Measurements from ENCODE around the gene HOXB2.

Gene HOXB2

DNA sequence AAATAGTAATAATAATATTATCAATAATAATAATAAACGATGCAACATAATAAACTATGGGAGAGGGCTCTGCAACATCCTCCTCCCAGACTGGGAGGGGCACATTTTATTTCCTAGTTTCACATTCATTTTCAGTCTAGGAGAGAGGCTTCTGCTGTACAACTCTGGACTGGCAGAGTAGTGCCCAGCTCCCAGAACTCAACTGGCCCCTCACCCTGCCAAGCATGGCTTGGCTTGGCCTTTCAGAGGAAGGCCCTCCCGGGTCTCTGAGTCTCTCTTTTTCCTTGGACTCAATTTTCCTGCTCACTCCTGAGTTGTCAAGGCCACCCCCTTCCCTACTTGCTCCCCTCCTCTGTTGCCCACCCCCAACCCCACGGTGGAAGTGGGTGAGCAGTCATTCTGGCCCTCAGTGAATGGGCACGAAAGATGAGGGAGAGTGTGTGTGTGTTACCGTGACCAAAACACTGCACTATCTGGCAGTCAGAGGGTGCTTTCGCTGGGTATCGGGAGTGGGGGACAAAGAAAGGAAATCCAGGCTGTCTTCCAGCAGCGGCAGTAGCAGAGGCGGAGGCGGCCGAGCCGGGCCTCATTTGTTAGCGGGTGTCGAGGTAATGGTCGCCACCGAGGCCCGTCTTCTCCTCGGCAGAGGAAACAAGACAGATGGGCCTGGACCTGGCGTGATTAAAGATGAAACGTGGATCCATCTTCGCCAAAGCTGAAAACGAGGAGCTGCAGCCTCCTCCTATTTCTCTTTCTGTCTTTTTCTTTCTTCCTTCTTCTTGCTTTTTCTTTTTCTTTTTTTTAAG lies 31.0 kb upstream of the HOXB2 start:
- TF ChIP-seq, protein P1, sequence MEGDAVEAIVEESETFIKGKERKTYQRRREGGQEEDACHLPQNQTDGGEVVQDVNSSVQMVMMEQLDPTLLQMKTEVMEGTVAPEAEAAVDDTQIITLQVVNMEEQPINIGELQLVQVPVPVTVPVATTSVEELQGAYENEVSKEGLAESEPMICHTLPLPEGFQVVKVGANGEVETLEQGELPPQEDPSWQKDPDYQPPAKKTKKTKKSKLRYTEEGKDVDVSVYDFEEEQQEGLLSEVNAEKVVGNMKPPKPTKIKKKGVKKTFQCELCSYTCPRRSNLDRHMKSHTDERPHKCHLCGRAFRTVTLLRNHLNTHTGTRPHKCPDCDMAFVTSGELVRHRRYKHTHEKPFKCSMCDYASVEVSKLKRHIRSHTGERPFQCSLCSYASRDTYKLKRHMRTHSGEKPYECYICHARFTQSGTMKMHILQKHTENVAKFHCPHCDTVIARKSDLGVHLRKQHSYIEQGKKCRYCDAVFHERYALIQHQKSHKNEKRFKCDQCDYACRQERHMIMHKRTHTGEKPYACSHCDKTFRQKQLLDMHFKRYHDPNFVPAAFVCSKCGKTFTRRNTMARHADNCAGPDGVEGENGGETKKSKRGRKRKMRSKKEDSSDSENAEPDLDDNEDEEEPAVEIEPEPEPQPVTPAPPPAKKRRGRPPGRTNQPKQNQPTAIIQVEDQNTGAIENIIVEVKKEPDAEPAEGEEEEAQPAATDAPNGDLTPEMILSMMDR (IDR thresholded peaks at IDR 0.05; ENCODE audit: low read depth, low read length, poor library complexity, severe bottlenecking) = no peak
- no peak for TF ChIP-seq EZH2phosphoT487 (IDR thresholded peaks at IDR 0.05; ENCODE audit: borderline replicate concordance, low read length)
- H3K4me1 ChIP-seq (ENCODE audit: control insufficient read depth, low read length) = peaks cover 29% of the 10 kb centered on the region
- no peak overlapping the region for H3K4me2 ChIP-seq (ENCODE audit: low read length)
- H3K4me3 ChIP-seq (ENCODE audit: low read length) = no peak overlapping the region
- H3K79me2 ChIP-seq (ENCODE audit: control insufficient read depth, low read length) = peaks cover 12% of the 10 kb centered on the region
- 0 out of 2 replicates have a peak, but pooled peaks cover 9% of the 10 kb centered on the region for H3F3A ChIP-seq (ENCODE audit: control insufficient read depth, insufficient read depth)
- peaks cover 4% of the 10 kb centered on the region; the same call in 1 of the 2 replicates for H3K36me3 ChIP-seq (ENCODE audit: control insufficient read depth, low read length)
- no peaks in the 10 kb centered on the region for H4K20me1 ChIP-seq (ENCODE audit: control insufficient read depth, insufficient read depth, low read depth, low read length)
- no peak overlapping the region for H3K27ac ChIP-seq (ENCODE audit: low read depth, low read length)
- H3K9me2 ChIP-seq (replicated peaks; ENCODE audit: control insufficient read depth, low read length) = no peaks in the 10 kb centered on the region
- H3K27me3 ChIP-seq (ENCODE audit: control insufficient read depth, low read length) = peaks cover 19% of the 10 kb centered on the region
- no peaks in the 10 kb centered on the region for H3K9me3 ChIP-seq (ENCODE audit: control insufficient read depth, insufficient read depth, low read length)

GRCh38 chr17:48575066-48575582 lies 30.2 kb upstream of the HOXB2 start:
- H3K4me2 ChIP-seq (ENCODE audit: low read length) = no peak overlapping the region

GRCh38 chr17:48574505-48575065 lies 29.7 kb upstream of the HOXB2 start:
- H3K79me2 ChIP-seq (ENCODE audit: control insufficient read depth, low read length) = peaks cover 12% of the 10 kb centered on the region
- peaks cover 7% of the 10 kb centered on the region for H3K27me3 ChIP-seq (ENCODE audit: control insufficient read depth, low read length)
- TF ChIP-seq, protein P1 (IDR thresholded peaks at IDR 0.05; ENCODE audit: low read depth, low read length, poor library complexity, severe bottlenecking) = no peak
- TF ChIP-seq EZH2phosphoT487 (IDR thresholded peaks at IDR 0.05; ENCODE audit: borderline replicate concordance, low read length) = no peak
- 0 out of 2 replicates have a peak, but pooled peaks cover 3% of the 10 kb centered on the region for H3F3A ChIP-seq (ENCODE audit: control insufficient read depth, insufficient read depth)
- no peak overlapping the region for H3K27ac ChIP-seq (ENCODE audit: low read depth, low read length)
- peaks cover 4% of the 10 kb centered on the region; the same call in 1 of the 2 replicates for H3K36me3 ChIP-seq (ENCODE audit: control insufficient read depth, low read length)
- no peaks in the 10 kb centered on the region for H3K9me2 ChIP-seq (replicated peaks; ENCODE audit: control insufficient read depth, low read length)
- no peak overlapping the region for H3K4me2 ChIP-seq (ENCODE audit: low read length)
- H4K20me1 ChIP-seq (ENCODE audit: control insufficient read depth, insufficient read depth, low read depth, low read length) = no peaks in the 10 kb centered on the region
- peaks cover 17% of the 10 kb centered on the region for H3K4me1 ChIP-seq (ENCODE audit: control insufficient read depth, low read length)
- H3K9me3 ChIP-seq (ENCODE audit: control insufficient read depth, insufficient read depth, low read length) = no peaks in the 10 kb centered on the region
- H3K4me3 ChIP-seq (ENCODE audit: low read length) = no peak overlapping the region

More at GRCh38 chr17:48575066-48575582, 30.2 kb upstream of the HOXB2 start:
- Histone ChIP-seq H3K9me2 (replicated peaks; ENCODE audit: control insufficient read depth, low read length) (no peaks in the 10 kb centered on the region), H3K36me3 (ENCODE audit: control insufficient read depth, low read length) (peaks cover 4% of the 10 kb centered on the region; the same call in 1 of the 2 replicates), H3K27ac (ENCODE audit: low read depth, low read length) (no peak overlapping the region), H4K20me1 (ENCODE audit: control insufficient read depth, insufficient read depth, low read depth, low read length) (no peaks in the 10 kb centered on the region), H3K4me3 (ENCODE audit: low read length) (no peak overlapping the region), H3F3A (ENCODE audit: control insufficient read depth, insufficient read depth) (0 out of 2 replicates have a peak, but pooled peaks cover 4% of the 10 kb centered on the region), H3K79me2 (ENCODE audit: control insufficient read depth, low read length) (peaks cover 12% of the 10 kb centered on the region), H3K4me1 (ENCODE audit: control insufficient read depth, low read length) (peaks cover 22% of the 10 kb centered on the region), H3K27me3 (ENCODE audit: control insufficient read depth, low read length) (peaks cover 12% of the 10 kb centered on the region), H3K9me3 (ENCODE audit: control insufficient read depth, insufficient read depth, low read length) (no peaks in the 10 kb centered on the region)
- TF ChIP-seq EZH2phosphoT487 (IDR thresholded peaks at IDR 0.05; ENCODE audit: borderline replicate concordance, low read length) = no peak
- TF ChIP-seq, protein P1 (IDR thresholded peaks at IDR 0.05; ENCODE audit: low read depth, low read length, poor library complexity, severe bottlenecking) = no peak

All from DOHH2 (cell line).